CD4-positive, alpha-beta T cell treated with Interleukin-15 for 4 hours (primary cell): ENCODE data around the gene EDAR.

Experiments
- DNase-seq: peaks from one replicate; pipeline ENCODE4 v3.0.0-alpha.2; 2020; ENCODE audit warnings: low spot score

EDAR gene

DNA sequence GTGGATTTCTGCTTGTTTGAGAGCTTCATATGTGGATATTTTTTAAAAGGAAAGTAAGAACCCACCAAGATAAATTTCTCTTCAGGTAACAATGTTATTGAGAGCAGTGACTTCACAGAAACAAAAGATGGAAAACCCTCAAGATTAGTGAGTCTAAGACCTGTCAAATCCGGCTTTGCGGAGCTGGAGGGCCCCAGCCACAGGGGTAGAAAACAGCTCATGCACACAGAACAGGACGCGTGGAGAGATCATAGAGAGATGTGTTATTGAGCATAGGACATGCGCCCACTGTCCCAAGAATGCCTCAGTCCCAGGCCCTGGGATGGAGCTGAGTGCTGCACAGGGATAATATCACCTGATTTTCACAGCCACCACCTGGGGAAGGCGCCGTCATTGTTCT lies 21.3 kb downstream of the EDAR start:
- no peak for DNase-seq

DNA sequence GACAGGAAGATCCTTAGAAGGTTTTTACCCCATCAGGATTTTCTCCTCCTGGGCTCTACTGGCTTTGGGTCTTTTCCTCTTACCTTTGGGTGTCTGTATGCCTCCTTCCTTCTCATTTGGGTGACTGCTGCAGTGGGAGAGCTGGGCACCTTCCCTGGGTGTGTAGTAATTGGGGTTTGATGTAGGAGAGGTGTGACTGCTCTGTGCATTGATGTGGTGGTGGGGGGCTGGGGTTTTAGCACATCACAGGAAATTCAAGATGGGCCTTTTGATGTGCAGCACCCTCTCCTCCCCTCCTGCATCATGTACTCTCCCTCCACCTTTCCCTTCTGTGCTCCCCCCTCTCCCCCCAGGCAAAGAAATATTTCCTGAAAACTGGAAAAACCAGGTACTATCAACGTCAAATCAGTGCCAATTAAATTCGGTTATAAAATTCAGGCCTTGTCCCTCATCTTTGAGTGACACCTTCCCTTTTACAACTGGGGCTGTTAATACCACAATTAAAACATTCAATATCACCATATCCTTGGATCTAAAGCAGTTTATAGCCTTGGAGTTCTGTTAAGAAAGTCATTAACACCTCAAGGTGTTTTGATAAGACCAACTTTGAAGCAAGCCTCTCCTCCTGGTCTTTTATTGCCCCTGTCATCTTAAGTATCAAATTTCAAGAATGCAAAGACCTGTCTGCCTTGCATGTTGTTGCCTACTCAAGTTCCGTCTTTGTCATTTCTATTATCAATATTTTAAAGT lies 23.3 kb downstream of the EDAR start:
- peak; percentile 30 for DNase-seq

DNA sequence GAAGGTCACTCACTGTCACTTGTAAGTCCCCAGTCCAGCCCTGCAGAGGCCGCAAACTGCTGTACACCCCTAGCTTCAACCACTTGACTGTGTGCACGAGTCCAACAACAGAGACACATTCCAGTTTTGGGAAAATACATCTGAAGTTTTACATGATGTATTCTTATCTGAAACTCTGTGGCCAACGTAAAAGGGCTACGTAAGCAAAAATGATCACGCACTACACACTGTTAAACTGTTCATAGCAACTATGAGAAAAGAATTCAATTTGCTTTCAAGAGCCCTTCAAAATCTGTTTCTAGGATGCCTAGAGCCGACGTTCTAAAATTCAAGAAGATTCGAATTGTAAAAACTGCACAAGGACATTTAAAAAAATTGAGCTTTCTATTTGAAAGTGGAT lies 26.0 kb downstream of the EDAR start:
- DNase-seq, result no peak

DNA sequence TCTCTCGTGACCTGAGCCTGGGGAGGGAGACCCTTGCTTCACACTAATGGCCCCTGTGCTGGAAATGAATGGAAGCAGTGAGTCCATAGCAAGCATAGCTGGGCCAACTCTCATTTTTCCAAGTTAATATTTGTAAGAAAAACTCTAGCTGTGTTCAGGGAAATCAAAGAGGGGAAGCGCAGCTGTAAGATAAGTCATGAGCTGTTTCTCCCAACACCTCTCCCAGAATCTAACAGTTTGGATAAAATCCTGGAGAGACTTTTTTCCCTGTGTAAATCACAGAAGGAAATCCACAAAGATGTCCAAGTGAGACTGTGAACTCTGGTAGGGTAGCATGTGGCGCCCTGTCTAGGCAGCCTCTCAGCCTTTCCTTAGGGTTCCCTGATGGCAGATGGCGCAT lies 27.2 kb downstream of the EDAR start:
- DNase-seq, result no peak

DNA sequence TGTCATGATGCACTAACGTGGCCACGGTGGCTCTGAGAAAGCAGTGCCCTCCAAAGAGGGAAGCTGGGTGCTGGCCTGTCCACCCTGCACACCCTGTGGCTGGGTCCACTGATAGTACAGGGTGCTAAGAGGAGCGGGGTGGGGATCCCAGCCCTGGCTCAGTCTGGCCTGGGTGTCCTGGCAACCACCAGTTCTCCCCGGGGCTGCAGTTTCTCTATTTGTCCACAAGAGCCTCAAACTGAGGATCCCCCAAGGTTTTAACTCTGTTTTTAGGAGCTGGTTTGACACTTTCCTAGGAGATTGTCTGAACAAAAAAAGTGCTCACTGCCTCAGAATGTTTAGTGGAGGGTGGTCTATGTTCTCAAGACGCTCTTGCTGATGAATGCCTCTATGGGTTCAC lies 29.0 kb downstream of the EDAR start:
- no peak for DNase-seq

DNA sequence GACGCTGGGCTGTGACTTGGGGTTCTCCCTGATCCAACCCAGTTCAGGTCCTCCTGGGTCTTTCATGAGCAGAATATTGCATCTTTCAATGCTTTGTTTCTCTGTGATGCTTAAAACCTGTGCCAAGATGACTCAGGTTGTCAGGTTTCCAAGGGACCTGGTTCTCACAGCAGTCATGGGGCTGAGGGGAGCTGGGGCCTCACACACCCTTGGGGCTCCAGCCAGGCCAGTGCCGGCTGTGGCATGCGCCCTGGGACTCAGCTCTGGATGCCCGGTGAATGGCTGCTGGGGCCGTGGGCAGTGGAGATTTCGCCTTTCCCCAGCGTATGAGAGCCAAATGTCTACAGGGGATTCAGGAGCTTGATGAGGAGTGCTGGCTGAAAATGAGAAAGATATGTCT lies 29.6 kb downstream of the EDAR start:
- DNase-seq, result no peak

DNA sequence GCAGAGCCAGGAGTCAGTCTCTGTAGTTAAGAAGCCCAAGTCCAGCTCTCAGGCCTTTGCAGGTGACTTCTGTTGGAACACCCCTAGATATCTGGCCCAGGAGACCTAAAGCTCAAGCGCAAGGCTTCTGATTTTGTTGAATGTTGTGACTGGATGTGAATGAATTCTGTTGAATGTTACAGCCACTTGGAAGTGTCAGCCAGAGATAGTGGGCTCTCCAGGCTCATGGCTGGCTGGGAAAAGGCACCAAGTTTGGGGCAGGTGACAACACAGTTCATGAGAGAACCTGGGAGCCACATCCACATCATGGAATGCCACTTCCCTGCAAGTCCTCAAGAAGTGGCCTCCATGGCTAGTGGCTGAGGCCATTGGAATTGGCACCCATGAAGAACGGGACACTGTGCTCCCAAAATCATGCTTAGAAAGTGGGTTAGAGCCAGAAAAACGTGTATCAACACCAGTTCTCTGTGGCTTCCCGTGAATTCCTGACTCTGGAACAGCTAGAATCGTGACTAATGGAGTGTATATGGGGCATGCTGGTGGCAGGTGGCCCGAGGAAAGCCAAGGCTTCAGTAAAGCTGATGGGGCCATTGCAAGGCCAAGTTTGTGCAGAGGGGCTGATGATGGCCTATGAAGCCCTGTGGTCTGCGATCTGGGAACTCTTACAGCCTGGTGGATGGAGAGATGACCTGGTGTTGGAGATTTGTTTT lies 30.2 kb downstream of the EDAR start:
- no peak for DNase-seq

DNA sequence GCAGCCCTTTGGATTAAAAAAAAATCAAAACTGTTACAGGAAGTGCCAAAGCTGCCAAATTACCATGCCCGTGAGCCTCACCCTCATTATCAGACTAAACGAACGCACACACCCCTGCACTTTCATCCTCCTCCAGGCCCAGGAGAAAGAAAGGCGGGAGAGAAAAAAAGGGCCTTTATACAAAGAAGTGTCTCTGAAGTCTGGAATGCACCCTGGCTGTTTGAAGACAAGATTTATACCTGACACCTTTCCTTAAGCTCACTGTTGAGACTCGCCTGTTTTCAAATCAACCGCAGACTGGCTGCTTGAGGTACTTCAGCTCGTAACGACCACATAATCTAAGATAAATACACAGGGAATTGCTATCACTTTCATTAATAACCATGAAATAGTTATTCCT lies 31.0 kb downstream of the EDAR start:
- no peak for DNase-seq

DNA sequence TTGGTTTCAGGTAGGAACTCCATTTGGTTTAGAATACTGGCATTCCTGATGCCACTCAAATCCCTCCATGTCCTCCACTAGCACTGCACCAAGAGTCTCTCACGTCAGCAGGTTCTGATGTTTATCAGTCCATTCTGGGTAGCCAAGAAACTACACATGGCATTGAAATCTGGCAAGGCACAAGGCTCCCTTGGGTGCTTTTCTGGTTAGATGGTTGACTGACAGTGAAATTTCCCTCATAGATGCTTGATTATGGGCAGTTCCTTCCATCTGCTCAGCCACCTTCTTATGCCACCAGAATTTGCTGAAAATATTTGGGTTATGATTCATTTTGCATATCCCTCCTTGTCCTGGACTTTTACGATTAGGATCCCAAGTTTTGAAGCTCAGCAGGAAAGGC lies 32.6 kb downstream of the EDAR start:
- no peak for DNase-seq

DNA sequence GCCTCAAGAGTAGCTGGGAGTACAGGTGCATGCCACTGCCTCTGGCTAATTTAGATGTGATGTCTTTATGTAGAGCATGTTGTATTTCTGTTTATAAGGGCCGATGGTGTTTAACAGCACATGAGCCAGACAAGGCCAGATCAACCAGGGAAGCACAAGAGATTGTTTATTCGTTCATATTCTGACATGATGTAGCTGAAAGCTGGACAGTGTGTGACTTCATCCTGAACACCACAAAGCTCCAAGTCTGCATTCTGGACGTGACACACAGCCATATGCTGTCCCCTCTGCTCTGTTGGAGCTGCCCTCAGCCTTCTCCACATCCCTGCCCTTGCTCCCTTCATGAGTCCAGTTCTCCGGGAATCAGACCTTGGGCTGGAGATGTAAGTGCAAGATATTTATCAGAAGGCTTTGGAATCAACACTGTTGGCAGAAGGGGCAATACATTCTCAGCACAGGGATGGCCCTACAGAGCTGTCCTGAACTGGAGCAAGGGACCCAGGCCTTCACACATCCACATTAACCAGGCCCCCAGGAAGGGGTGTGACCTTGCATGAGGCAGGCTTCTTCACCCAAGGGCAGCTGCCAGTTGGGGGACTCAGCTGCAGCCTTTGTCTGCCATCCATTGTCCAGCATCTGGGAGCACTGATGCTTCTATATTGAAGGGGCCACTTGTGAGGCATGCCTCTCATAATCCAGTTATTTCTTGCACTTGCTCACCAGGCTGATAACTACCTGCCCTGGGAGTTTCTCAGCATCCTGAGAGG lies 38.5 kb downstream of the EDAR start:
- DNase-seq, result no peak

DNA sequence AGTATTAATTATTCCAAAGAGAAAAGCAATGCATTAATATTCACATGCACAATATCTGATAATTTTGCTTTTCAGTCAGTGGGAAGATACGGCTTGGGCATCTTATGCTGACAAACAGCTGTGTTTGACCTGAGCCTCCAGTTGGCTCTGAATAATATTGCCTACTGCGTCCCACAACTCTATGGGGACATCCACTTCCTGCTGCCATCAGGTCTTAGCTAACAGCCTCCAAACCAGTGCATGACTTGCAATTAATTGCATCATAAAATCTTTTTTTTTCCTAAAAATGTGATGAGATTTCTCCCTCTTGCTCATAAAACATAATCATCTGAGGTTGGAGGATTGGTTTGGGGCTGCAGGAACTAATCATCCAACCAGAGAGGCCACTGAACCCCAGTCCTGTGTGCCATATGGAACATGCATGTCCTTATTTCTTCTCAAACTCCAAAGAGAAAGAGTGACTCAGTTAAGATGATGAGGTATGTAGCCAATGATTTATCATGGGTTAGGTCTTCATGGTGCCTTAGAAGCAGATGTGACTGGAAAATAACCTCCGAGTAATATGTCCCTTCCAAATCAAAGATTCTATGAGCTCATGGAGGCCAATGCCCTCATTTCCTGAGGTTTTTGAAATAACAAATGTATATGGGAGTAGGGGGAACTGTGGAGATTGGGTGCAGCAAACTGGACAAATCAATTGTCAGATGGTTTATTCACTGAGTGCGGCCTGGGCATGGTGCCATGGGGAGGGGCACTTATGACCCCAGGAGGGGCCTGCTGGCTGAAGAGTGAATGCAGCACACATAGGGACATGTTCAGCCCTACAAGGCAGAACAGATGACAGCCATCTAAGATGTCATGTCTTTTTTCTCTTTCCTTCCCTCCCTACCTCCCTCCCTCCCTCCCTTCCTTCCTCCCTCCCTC lies 39.4 kb downstream of the EDAR start:
- DNase-seq, result no peak

DNA sequence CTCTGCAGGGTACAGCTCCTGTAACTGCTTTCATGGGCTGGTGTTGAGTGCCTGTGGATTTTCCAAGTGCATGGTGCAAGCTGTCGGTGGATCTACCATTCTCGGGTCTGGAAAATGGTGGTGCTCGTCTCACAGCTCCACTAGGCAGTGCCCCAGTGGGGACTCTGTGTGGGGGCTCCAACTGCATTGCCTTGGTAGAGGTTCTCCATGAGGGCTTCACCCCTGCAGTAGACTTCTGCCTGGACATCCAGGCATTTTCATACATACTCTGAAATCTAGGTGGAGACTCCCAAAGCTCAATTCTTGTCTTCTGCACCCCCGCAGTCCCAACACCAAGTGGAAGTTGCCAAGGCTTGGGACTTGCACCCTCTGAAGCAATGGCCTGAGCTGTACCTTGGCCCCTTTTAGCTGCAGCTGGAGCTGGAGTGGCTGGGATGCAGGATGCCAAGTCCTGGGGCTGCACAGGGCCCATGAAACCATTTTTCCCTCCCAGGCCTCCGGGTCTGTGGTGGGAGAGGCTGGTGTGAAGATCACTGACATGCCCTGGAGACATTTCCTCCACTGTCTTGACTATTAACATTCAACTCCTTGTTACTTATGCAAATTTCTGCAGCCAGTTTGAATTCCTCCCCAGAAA lies 41.6 kb downstream of the EDAR start:
- DNase-seq, result no peak

DNA sequence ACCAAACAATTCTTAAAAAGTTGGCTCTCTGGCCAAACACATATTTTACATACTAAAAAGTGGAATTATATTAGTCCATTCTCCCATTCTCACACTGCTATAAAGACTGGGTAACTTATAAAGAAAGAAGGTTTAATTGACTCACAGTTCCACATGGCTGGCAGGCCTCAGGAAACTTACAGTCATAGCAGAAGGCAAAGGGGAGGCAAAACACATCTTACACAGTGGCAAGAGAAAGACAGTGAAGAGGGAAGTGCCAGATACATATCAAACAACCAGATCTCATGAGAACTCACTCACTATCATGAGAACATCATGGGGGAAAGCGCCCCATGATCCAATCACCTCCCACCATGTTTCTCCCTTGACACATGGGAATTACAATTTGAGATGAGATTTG lies 42.6 kb downstream of the EDAR start:
- no peak for DNase-seq

DNA sequence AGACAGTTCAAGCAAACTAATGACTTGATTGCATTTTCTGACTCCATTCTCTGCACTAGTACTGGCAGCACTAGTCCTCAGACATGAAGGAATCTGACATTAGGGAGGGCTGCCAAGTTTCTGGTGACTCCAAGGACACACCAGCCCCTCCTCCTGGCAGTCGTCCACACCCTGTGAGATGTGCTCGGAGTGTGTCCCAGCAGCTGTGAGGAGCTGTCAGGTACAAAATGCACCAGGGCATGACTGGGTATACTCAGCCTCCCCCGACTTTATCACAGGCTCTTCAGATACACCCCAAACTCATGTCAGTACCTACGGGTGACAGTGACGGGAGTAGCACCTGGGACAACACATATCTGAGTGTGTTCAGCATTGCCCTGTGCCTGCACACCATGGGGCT lies 43.1 kb downstream of the EDAR start:
- DNase-seq, result no peak

DNA sequence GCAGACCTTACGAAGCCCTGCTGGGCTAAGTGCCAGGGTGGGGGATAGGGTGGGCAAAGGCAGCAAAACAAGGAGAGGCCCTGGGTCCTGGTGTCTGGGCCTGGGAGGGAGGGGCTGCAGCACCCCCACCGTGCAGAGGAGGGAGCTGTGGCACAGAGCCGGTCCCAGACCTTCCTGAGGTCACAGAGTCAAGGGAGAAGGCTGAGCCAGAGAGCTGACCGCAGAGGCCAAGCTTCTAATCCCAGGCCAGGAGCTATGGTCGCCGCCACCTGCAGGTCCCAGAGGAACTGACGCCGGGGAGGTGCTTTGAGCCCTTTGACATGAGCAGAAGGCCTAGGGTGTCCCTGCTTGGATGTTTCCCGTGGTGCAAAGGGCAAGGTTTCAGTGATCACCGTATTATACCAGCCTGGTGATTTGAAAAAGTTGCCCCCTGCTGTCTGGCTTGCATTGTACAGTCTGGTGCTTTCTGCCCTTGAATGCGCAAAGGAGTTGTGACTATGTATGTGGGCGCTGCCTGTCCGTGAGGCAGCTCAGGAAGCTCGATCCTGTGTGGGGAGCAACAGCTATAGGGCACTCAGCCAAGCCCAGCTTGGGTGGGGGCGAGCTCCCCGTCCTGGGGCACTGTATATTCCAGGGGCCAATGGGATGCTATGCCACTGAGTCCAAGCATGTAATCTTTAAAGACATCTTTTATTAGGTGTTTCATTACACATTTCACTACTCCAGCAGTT lies 44.3 kb downstream of the EDAR start:
- DNase-seq, result no peak

DNA sequence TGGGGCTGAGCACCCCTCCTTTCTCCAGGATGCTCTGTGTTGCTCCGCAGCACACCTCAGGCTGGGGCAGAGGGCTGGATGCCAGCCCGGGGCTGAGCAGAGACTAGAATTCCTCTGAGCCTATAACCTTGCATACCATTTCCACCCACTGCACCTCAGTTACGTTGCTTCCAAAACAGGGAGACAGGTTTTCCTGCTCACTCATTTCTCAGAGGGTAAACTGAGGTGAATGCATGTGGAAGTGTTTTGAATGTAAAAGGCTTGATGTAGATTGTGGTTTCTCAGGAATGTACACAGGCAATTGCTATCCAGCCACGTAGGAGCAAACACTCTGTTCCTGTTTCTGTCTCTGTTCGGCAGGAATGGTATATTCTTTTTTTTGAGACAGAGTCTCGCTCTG lies 45.3 kb downstream of the EDAR start:
- no peak for DNase-seq

DNA sequence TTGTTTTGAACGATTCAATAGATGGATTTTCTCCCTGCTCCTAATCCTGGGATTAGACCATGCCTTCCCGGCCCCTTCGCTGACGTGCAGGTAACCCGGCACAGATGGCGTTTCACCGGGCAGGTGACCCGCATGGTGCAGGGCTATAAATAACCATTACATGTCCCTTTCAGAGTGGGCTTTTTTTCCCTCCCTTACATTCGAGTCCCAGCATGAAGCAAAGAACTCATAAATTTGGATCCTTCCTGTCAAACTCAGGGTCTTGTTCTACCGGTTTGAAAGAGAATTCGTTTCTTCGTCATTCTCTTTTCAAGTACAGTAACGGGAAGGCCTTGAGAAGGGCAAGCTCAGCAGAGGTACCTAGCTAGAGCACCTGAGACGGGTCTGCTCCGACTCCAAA lies 46.1 kb downstream of the EDAR start:
- no peak for DNase-seq

DNA sequence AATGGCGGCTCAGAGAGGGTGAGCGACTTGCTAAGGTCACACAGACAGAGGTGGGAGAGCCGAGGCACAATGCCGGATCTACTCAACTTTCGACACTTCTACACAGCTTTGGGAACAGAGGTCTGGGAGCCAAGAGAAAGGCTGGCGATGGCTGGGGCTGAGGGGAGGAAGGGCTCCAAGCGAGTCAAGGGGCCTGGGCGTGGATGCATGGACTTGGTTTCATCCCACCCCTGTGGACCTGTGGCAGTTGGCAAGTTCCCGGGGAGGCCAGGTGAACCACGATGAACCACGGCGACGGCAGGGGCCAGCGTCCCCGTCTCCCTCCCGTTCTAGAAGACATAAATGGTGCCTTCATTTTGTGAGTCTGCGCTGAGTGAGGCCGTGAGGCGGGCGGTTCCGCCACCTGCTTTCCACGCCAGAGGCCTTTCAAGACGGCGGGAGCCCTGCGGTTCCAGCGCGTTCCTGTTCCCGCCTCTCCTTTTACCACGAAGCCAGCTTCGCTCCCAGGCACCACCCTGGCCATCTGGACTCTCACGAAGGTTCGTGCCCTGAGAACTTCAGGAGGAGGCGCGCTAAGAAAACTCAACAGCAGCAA lies 46.7 kb downstream of the EDAR start:
- DNase-seq, result no peak

DNA sequence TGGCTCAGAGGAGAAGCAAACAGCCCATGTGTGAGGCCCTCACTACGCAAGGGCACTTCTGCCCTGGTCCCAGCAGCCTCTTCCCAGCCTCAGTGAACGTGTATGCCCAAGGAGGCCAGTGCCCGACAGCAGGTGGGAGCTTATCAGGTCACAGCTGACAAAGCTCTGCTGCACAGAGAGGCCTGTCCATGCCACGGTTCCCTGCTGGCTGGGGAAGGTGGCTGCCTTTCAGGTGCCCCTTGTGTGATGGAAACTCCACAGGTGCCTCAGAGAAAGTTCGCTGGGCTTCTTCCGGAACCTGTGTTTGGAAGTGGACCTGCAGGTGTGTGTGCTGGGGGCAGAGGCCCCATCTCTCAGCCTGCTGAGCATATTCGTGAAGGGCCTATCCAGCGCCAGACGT lies 47.3 kb downstream of the EDAR start:
- no peak for DNase-seq

DNA sequence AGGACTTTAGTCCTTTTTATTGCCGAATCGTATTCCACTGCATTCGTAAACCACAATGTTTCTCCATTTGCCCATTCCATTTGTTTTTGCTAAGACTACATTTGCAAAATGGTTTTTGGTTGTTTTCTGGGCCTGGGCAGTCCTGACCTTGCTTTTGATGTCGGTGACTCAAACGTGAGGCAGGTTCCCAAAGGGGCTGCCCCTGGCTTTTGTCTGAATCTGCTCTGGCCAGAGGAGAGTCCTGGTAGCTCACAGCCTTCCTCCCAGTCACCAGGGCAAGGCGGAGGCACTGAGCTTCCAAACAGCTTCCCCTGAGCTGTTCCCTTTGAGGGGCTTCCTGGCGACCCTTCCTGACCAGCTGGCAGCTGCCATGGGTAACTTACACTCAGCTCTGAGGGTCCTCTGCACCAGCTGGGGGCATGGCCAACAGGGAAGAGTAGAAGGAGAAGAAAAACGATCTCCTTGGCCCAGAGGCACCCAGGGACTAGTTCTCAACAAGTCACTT lies 47.8 kb downstream of the EDAR start:
- DNase-seq, result no peak
